ENCODE results near the gene MAP4K4. TPM values are rescaled to one million over a fixed set of nuclear protein-coding genes. Genes with fewer than 3 reads are reported as not detected.
A peak's percentile ranks its signal among the peaks of the same experiment; 100 is the strongest.

Gene MAP4K4
- polyA plus RNA-seq, 3 donors: 5.3 to 66.9 (median 8.7) TPM

GRCh38 chr2:101693991-101694588 is 3.4 kb upstream of the MAP4K4 start:
- Histone ChIP-seq H4K20me1 (ENCODE audit: insufficient read depth, low read length) (peaks cover 10% of the 10 kb centered on the region), H3K27me3 (ENCODE audit: control insufficient read depth in 2 of 2, insufficient read depth in 2 of 2, low read length in 2 of 2) (no peaks in the 10 kb centered on the region), H3K79me2 (ENCODE audit: insufficient read depth, low read length) (peaks cover 11% of the 10 kb centered on the region), H3K9ac (ENCODE audit: insufficient read depth, low read length, poor library complexity, severe bottlenecking) (no peak overlapping the region), H3K4me1 (ENCODE audit: control insufficient read depth in 1 of 2, insufficient read depth in 2 of 2, low read length in 2 of 2) (peaks cover 27 to 29% of the 10 kb centered on the region in 2 donors), H2AFZ (ENCODE audit: insufficient read depth, low read depth, low read length, poor library complexity, severe bottlenecking) (no peak overlapping the region), H3K36me3 (replicated peaks in 1 of 2; ENCODE audit: control insufficient read depth in 1 of 2, insufficient read depth in 2 of 2, low read length in 2 of 2) (no peaks in the 10 kb centered on the region), H3K9me3 (replicated peaks in 1 of 2; ENCODE audit: control insufficient read depth in 1 of 2, insufficient read depth in 1 of 2, low read length in 2 of 2) (no peaks in the 10 kb centered on the region), H3K4me3 (replicated peaks in 1 of 3; ENCODE audit: low read depth in 2 of 3, low read length in 3 of 3) (no peak overlapping the region), H3K27ac (ENCODE audit: low read depth in 1 of 2, low read length in 2 of 2) (no peak overlapping the region), H3K4me2 (replicated peaks; ENCODE audit: extremely low read depth, low read length, poor library complexity, severe bottlenecking) (no peak overlapping the region)
- H3K36me3 Mint-ChIP-seq: peaks cover 0 to 1% of the 10 kb centered on the region in 2 donors
- DNase-seq: no peak
- H3K27me3 Mint-ChIP-seq (ENCODE audit: low read depth in 3 of 3): peaks cover 1 to 15% (median 10%) of the 10 kb centered on the region in 3 donors
- 100% methylated on average over 1 of the region's 3 CpGs for WGBS (ENCODE audit: insufficient coverage)
- intact Hi-C loops (cut with micrococcal nuclease): loop anchor here in 1 of 2 donors (10.0 kb wide), 3 partner anchors 69 to 269 kb away; no protein-coding TSS in a partner anchor
- H3K4me3 Mint-ChIP-seq: no peak overlapping the region
- H3K9me3 Mint-ChIP-seq: peaks cover 7 to 17% (median 9%) of the 10 kb centered on the region in 7 donors
- TF ChIP-seq CTCF (IDR thresholded peaks at IDR 0.05): no peak
- peaks cover 33% of the 10 kb centered on the region for H3K4me1 Mint-ChIP-seq
- H3K27ac Mint-ChIP-seq: peak overlapping the region in 1 of 7 donors; percentile 35

- TF ChIP-seq CTCF (IDR thresholded peaks at IDR 0.05): no peak
- Histone ChIP-seq H3K36me3 (replicated peaks in 1 of 2; ENCODE audit: control insufficient read depth in 1 of 2, insufficient read depth in 2 of 2, low read length in 2 of 2) (no peaks in the 10 kb centered on the region), H3K27me3 (ENCODE audit: control insufficient read depth in 2 of 2, insufficient read depth in 2 of 2, low read length in 2 of 2) (no peaks in the 10 kb centered on the region), H4K20me1 (ENCODE audit: insufficient read depth, low read length) (peaks cover 33% of the 10 kb centered on the region), H3K9me3 (replicated peaks in 1 of 2; ENCODE audit: control insufficient read depth in 1 of 2, insufficient read depth in 1 of 2, low read length in 2 of 2) (no peaks in the 10 kb centered on the region), H3K4me2 (replicated peaks; ENCODE audit: extremely low read depth, low read length, poor library complexity, severe bottlenecking) (peak overlapping the region; percentile 85), H3K27ac (ENCODE audit: low read depth in 1 of 2, low read length in 2 of 2) (peak overlapping the region; percentile 54 to 64), H3K9ac (ENCODE audit: insufficient read depth, low read length, poor library complexity, severe bottlenecking) (peak overlapping the region; percentile 66), H3K4me3 (replicated peaks in 1 of 3; ENCODE audit: low read depth in 2 of 3, low read length in 3 of 3) (peak overlapping the region; percentile 47 to 76 (median 54)), H3K4me1 (ENCODE audit: control insufficient read depth in 1 of 2, insufficient read depth in 2 of 2, low read length in 2 of 2) (peaks cover 39 to 45% of the 10 kb centered on the region in 2 donors), H3K79me2 (ENCODE audit: insufficient read depth, low read length) (peaks cover 35% of the 10 kb centered on the region), H2AFZ (ENCODE audit: insufficient read depth, low read depth, low read length, poor library complexity, severe bottlenecking) (peak overlapping the region; percentile 82)
- no peak for DNase-seq
- peaks cover 5 to 6% of the 10 kb centered on the region in 2 donors for H3K36me3 Mint-ChIP-seq
- H3K4me1 Mint-ChIP-seq: peaks cover 26% of the 10 kb centered on the region
- H3K27me3 Mint-ChIP-seq (ENCODE audit: low read depth in 3 of 3): peaks cover 1 to 14% (median 10%) of the 10 kb centered on the region in 3 donors
- intact Hi-C loops (cut with micrococcal nuclease): loop anchor here in 1 of 2 donors (5.0 to 10.0 kb wide), 5 partner anchors 41 to 272 kb away; partner anchors contain the start of gene RFX8
- 16% methylated on average over 14 of the region's 31 CpGs for WGBS (ENCODE audit: insufficient coverage)
- peak overlapping the region; percentile 83 to 90 for H3K4me3 Mint-ChIP-seq
- peak overlapping the region in 6 of 7 donors; percentile 77 to 92 (median 88) for H3K27ac Mint-ChIP-seq
- H3K9me3 Mint-ChIP-seq: peaks cover 7 to 17% (median 9%) of the 10 kb centered on the region in 7 donors
Observed at GRCh38 chr2:101696272-101697123, 1.0 kb upstream of the MAP4K4 start.
